Neuronal stem cell (in vitro differentiated cells): ENCODE data around the gene TXN.
"Not testable (repeated sequence)": the region's sequence is repeated elsewhere in the genome, so short reads cannot be mapped to it uniquely, and the experiment has no call there.

ENCODE experiments used
- DNase-seq: peaks from one replicate; pipeline ENCODE4 v3.0.0-alpha.2; 2013; ENCODE audit warnings: low spot score
- H2AFZ ChIP-seq: one replicate; pipeline ENCODE4 v1.6.1; 2013; ENCODE audit warnings: mild to moderate bottlenecking, low read length, inconsistent platforms
- H2AK5ac ChIP-seq: 2 replicates; pipeline ENCODE4 v1.6.1; 2013; ENCODE audit warnings: low read depth, mild to moderate bottlenecking, inconsistent platforms, low read length, moderate library complexity, mixed read lengths
- H2BK120ac ChIP-seq: 2 replicates; pipeline ENCODE4 v1.6.1; 2013; ENCODE audit warnings: low read depth, mild to moderate bottlenecking, inconsistent platforms, low read length, moderate library complexity, mixed read lengths
- H2BK12ac ChIP-seq: one replicate; pipeline ENCODE4 v1.6.1; 2013; ENCODE audit warnings: low read length, inconsistent platforms
- H2BK15ac ChIP-seq: 2 replicates; pipeline ENCODE4 v1.6.1; 2013; ENCODE audit warnings: mild to moderate bottlenecking, low read length, inconsistent platforms, mixed read lengths
- H2BK5ac ChIP-seq: one replicate; pipeline ENCODE4 v1.6.1; 2013; ENCODE audit warnings: inconsistent platforms, mild to moderate bottlenecking, low read length, moderate library complexity
- H3K14ac ChIP-seq: one replicate; pipeline ENCODE4 v1.6.1; 2013; ENCODE audit warnings: low read length, inconsistent platforms
- H3K18ac ChIP-seq: 2 replicates; pipeline ENCODE4 v1.6.1; 2013; ENCODE audit warnings: low read length, inconsistent platforms
- H3K23ac ChIP-seq: 2 replicates; pipeline ENCODE4 v1.6.1; 2013; ENCODE audit warnings: low read depth, mild to moderate bottlenecking, mixed read lengths, low read length, inconsistent platforms; ENCODE audit not compliant: poor library complexity
- H3K27ac ChIP-seq: replicated peaks from 3 replicates; pipeline ENCODE4 v1.5.1; 2013; ENCODE audit warnings: low read length, inconsistent platforms
- H3K27me3 ChIP-seq, 3 experiments: 2 replicates each; pipeline ENCODE4 v1.6.1; 2013; ENCODE audit warnings: low read length in 3 of 3, mild to moderate bottlenecking in 2 of 3, inconsistent platforms in 1 of 3, low read depth in 1 of 3, mixed read lengths in 1 of 3, moderate library complexity in 1 of 3; ENCODE audit not compliant: control insufficient read depth in 3 of 3, insufficient read depth in 3 of 3
- H3K36me3 ChIP-seq, 2 donors: replicated peaks in 1 of 2; 2 replicates each; pipeline ENCODE4 v1.6.1; 2013; ENCODE audit warnings: low read length in 2 of 2; ENCODE audit not compliant: control insufficient read depth in 2 of 2, insufficient read depth in 2 of 2
- H3K4ac ChIP-seq: 2 replicates; pipeline ENCODE4 v1.6.1; 2013; ENCODE audit warnings: inconsistent platforms, mild to moderate bottlenecking, low read length, moderate library complexity
- H3K4me1 ChIP-seq, 2 donors: 1 replicate in 1 of 2; 2 replicates in 1 of 2; pipeline ENCODE4 v1.6.1; 2013; ENCODE audit warnings: low read length in 2 of 2, low read depth in 1 of 2; ENCODE audit not compliant: control insufficient read depth in 2 of 2, insufficient read depth in 1 of 2
- H3K4me2 ChIP-seq: one replicate; pipeline ENCODE4 v1.6.1; 2013; ENCODE audit warnings: mild to moderate bottlenecking, low read length, inconsistent platforms; ENCODE audit not compliant: insufficient read depth, poor library complexity, severe bottlenecking
- H3K4me3 ChIP-seq, 2 donors: 2 replicates each; pipeline ENCODE4 v1.5.1; 2013; ENCODE audit warnings: low read length in 2 of 2, mild to moderate bottlenecking in 2 of 2, inconsistent platforms in 1 of 2, moderate library complexity in 1 of 2
- H3K79me1 ChIP-seq: one replicate; pipeline ENCODE4 v1.6.1; 2013; ENCODE audit warnings: low read depth, mild to moderate bottlenecking, inconsistent platforms, low read length, moderate library complexity
- H3K9ac ChIP-seq: one replicate; pipeline ENCODE4 v1.6.1; 2013; ENCODE audit warnings: mild to moderate bottlenecking, low read depth, low read length, inconsistent platforms; ENCODE audit not compliant: poor library complexity
- H3K9me3 ChIP-seq, 2 donors: replicated peaks in 1 of 2; 2 replicates each; pipeline versions ENCODE3 to v1.6.1; 2013; ENCODE audit warnings: low read length in 2 of 2, mild to moderate bottlenecking in 2 of 2, inconsistent platforms in 1 of 2, low read depth in 1 of 2, mixed read lengths in 1 of 2, moderate library complexity in 1 of 2; ENCODE audit not compliant: control insufficient read depth in 2 of 2, insufficient read depth in 1 of 2
- H4K8ac ChIP-seq: one replicate; pipeline ENCODE4 v1.6.1; 2013; ENCODE audit warnings: low read depth, mild to moderate bottlenecking, inconsistent platforms, low read length, moderate library complexity
- H4K91ac ChIP-seq: one replicate; pipeline ENCODE4 v1.6.1; 2013; ENCODE audit warnings: low read length, low read depth, mild to moderate bottlenecking, inconsistent platforms; ENCODE audit not compliant: poor library complexity
- WGBS, 2 donors: extraction: QIAGEN DNeasy Blood & Tissue Kit; methylation state at CpG; one replicate each; pipeline ENCODE4 v1.1.7; 2013; ENCODE audit warnings: missing lambda C conversion rate in 2 of 2, mixed read lengths in 1 of 2; ENCODE audit not compliant: insufficient read length in 2 of 2, insufficient replicate concordance in 1 of 2; ENCODE audit errors: extremely low coverage in 2 of 2; 5-methylcytosine and 5-hydroxymethylcytosine counted together

Gene TXN

GRCh38 chr9:110206389-110206788 is 49.9 kb downstream of the TXN start:
- H3K9ac ChIP-seq = no peak overlapping the region
- H3K27me3 ChIP-seq = peaks cover 0 to 38% (median 0%) of the 10 kb centered on the region in 3 experiments
- no peaks in the 10 kb centered on the region for H3K79me1 ChIP-seq
- no peak overlapping the region for H3K4me2 ChIP-seq
- no peak overlapping the region for H3K23ac ChIP-seq
- no peak overlapping the region for H2BK15ac ChIP-seq
- no peak overlapping the region for H2AFZ ChIP-seq
- no peaks in the 10 kb centered on the region for H3K4me1 ChIP-seq
- no peak overlapping the region for H3K4ac ChIP-seq
- no peaks in the 10 kb centered on the region for H3K36me3 ChIP-seq
- no peak overlapping the region for H2AK5ac ChIP-seq
- DNase-seq = no peak
- H2BK12ac ChIP-seq = no peak overlapping the region
- no peak overlapping the region for H2BK5ac ChIP-seq
- H3K14ac ChIP-seq = no peak overlapping the region
- H4K8ac ChIP-seq = no peak overlapping the region
- H2BK120ac ChIP-seq = no peak overlapping the region
- no peak overlapping the region for H3K27ac ChIP-seq
- H3K18ac ChIP-seq = peak overlapping the region; percentile 15
- no CpG with 5 or more reads among the region's 1 CpG for WGBS, 2 donors
- H3K4me3 ChIP-seq = no peak overlapping the region
- H4K91ac ChIP-seq = no peak overlapping the region
- H3K9me3 ChIP-seq = no peaks in the 10 kb centered on the region

- not testable (repeated sequence) for H2BK120ac ChIP-seq, H3K9ac ChIP-seq, H3K36me3 ChIP-seq, H3K4me2 ChIP-seq, H4K8ac ChIP-seq, H3K79me1 ChIP-seq, H2AFZ ChIP-seq, DNase-seq, H3K18ac ChIP-seq, H3K27ac ChIP-seq, H3K9me3 ChIP-seq, H2BK5ac ChIP-seq, H4K91ac ChIP-seq, H3K4ac ChIP-seq, H2BK15ac ChIP-seq, H3K23ac ChIP-seq, H3K14ac ChIP-seq, H3K4me3 ChIP-seq, H2AK5ac ChIP-seq, H3K4me1 ChIP-seq, H2BK12ac ChIP-seq
- peaks cover 0 to 38% (median 0%) of the 10 kb centered on the region in 3 experiments for H3K27me3 ChIP-seq
- WGBS, 2 donors = no CpG with 5 or more reads among the region's 5 CpGs
Measured at GRCh38 chr9:110205612-110206011, 50.7 kb downstream of the TXN start.

- Histone ChIP-seq H3K27ac (no peak overlapping the region), H3K9me3 (no peaks in the 10 kb centered on the region), H3K79me1 (no peaks in the 10 kb centered on the region), H2BK5ac (no peak overlapping the region), H3K4me3 (no peak overlapping the region), H3K36me3 (no peaks in the 10 kb centered on the region), H4K91ac (no peak overlapping the region), H3K4me2 (no peak overlapping the region), H3K27me3 (peaks cover 0 to 38% (median 0%) of the 10 kb centered on the region in 3 experiments), H2BK15ac (no peak overlapping the region), H3K23ac (no peak overlapping the region), H2AFZ (no peak overlapping the region), H3K4me1 (no peaks in the 10 kb centered on the region), H3K4ac (no peak overlapping the region), H3K9ac (no peak overlapping the region), H2BK12ac (no peak overlapping the region), H3K14ac (no peak overlapping the region), H3K18ac (no peak overlapping the region), H2BK120ac (no peak overlapping the region), H4K8ac (no peak overlapping the region), H2AK5ac (no peak overlapping the region)
- no peak for DNase-seq
- no CpG with 5 or more reads among the region's 6 CpGs for WGBS, 2 donors
Measured at GRCh38 chr9:110202232-110202631, 54.1 kb downstream of the TXN start.

GRCh38 chr9:110199643-110200042 is 56.7 kb downstream of the TXN start:
- H3K23ac ChIP-seq = no peak overlapping the region
- no peak overlapping the region for H2BK5ac ChIP-seq
- H4K8ac ChIP-seq = no peak overlapping the region
- H3K4me2 ChIP-seq = no peak overlapping the region
- no CpG with 5 or more reads among the region's 2 CpGs for WGBS, 2 donors
- no peak overlapping the region for H2BK120ac ChIP-seq
- no peak overlapping the region for H2AFZ ChIP-seq
- no peaks in the 10 kb centered on the region for H3K9me3 ChIP-seq
- H2BK12ac ChIP-seq = no peak overlapping the region
- H3K36me3 ChIP-seq = no peaks in the 10 kb centered on the region
- H3K18ac ChIP-seq = no peak overlapping the region
- H2BK15ac ChIP-seq = no peak overlapping the region
- H3K79me1 ChIP-seq = no peaks in the 10 kb centered on the region
- H4K91ac ChIP-seq = no peak overlapping the region
- no peaks in the 10 kb centered on the region for H3K4me1 ChIP-seq
- no peak overlapping the region for H3K27ac ChIP-seq
- no peak overlapping the region for H3K4me3 ChIP-seq
- no peak overlapping the region for H3K14ac ChIP-seq
- peaks cover 0 to 16% (median 0%) of the 10 kb centered on the region in 3 experiments for H3K27me3 ChIP-seq
- no peak overlapping the region for H2AK5ac ChIP-seq
- DNase-seq = no peak
- H3K4ac ChIP-seq = no peak overlapping the region
- no peak overlapping the region for H3K9ac ChIP-seq
